LNCaP clone FGC (cell line): ENCODE results near the gene NEAT1.

ENCODE experiments used
- DNase-seq: peaks from one replicate; pipeline ENCODE4 v3.0.0-alpha.2; 2011; ENCODE audit warnings: low read depth
- H3K4me3 ChIP-seq: 2 replicates; pipeline ENCODE4 v1.5.1; 2011; ENCODE audit warnings: mild to moderate bottlenecking, low read depth, low read length, control low read depth
- CTCF ChIP-seq: IDR thresholded peaks from 2 replicates; pipeline ENCODE4 v1.5.1; 2012; ENCODE audit warnings: mild to moderate bottlenecking; ENCODE audit not compliant: control insufficient read depth, insufficient read depth; ENCODE audit errors: extremely low read depth

Gene NEAT1

GRCh38 chr11:65419772-65420481 is 2.7 kb upstream of the NEAT1 start:
- peak overlapping the region; percentile 39 for H3K4me3 ChIP-seq
- DNase-seq: peak; percentile 98
- no peak for TF ChIP-seq CTCF

GRCh38 chr11:65420506-65420905 is 2.1 kb upstream of the NEAT1 start:
- no peak for TF ChIP-seq CTCF
- peak overlapping the region; percentile 39 for H3K4me3 ChIP-seq
- no peak for DNase-seq

- DNase-seq: peak; percentile 95
- TF ChIP-seq CTCF: no peak
- peak overlapping the region; percentile 86 for H3K4me3 ChIP-seq
These were observed 1.4 kb upstream of the NEAT1 start for GRCh38 chr11:65420979-65421793.

- TF ChIP-seq CTCF: no peak
- DNase-seq: peak; percentile 90
- H3K4me3 ChIP-seq: peak overlapping the region; percentile 86
These were observed 585 bp upstream of the NEAT1 start for GRCh38 chr11:65421794-65422632.

GRCh38 chr11:65423516-65424204 is 1.1 kb downstream of the NEAT1 start:
- DNase-seq: no peak
- H3K4me3 ChIP-seq: peak overlapping the region; percentile 86
- TF ChIP-seq CTCF: no peak
